Testis (tissue), 3 donors: ENCODE measurements around the gene HUS1B. TPM values are rescaled to one million over a fixed set of nuclear protein-coding genes. Genes with fewer than 3 reads are reported as not detected.

Experiments used
- DNase-seq: peaks from one replicate; pipeline ENCODE4 v3.0.0-alpha.2; 2019
- H3K27ac ChIP-seq, 2 donors: fragments of 200-600 bp; sonication (generic); one replicate each; pipeline ENCODE4 v1.5.1; 2019
- H3K27me3 ChIP-seq: fragments of 200-600 bp; sonication (generic); one replicate; pipeline ENCODE4 v1.5.1; 2019
- H3K36me3 ChIP-seq: fragments of 200-600 bp; sonication (generic); one replicate; pipeline ENCODE4 v1.5.1; 2017; ENCODE audit warnings: low read depth; ENCODE audit errors: missing control alignments
- H3K4me1 ChIP-seq: fragments of 200-600 bp; sonication (generic); one replicate; pipeline ENCODE4 v1.5.1; 2019
- H3K4me3 ChIP-seq, 2 donors: fragments of 200-600 bp; sonication (generic); one replicate each; pipeline ENCODE4 v1.5.1; 2017 to 2019
- H3K9me3 ChIP-seq: fragments of 200-600 bp; sonication (generic); one replicate; pipeline ENCODE4 v1.5.1; 2017
- POLR2A ChIP-seq: fragments of 450-650 bp; IDR thresholded peaks from one replicate; pipeline ENCODE4 v1.6.1; 2017; ENCODE audit warnings: antibody characterized with exemption, mild to moderate bottlenecking, moderate library complexity
- WGBS, 2 donors: methylation state at CpG; one replicate each; pipeline ENCODE4 v1.1.5; 2018; 5-methylcytosine and 5-hydroxymethylcytosine counted together
- intact Hi-C: fragments of 100-400 bp; cut with DNase I; formaldehyde crosslinking; loops from one replicate; pipeline ENCODE4 v1.15.1; 2023; ENCODE audit warnings: low total_unique reads
- polyA plus RNA-seq: library from polyadenylated mRNA; stranded (reverse); fragments of 350-450 nt; fragmentation: Illumina TruSeq; extraction: RNeasy Lipid Tissue Mini Kit (QIAGEN cat#74804); gene quantifications from one replicate; pipeline ENCODE4 v1.2.3, GENCODE V29; 2014; ENCODE audit warnings: low read depth, low replicate concordance; ENCODE audit not compliant: insufficient read depth
- total RNA-seq, 2 donors: library from RNA; depleted of rRNA; stranded (reverse); fragments of >200 nt; gene quantifications; one replicate each; pipeline ENCODE4 v1.2.3, GENCODE V29; 2016
- TF ChIP-seq, protein P1 (sequence below), 3 experiments: fragments of 450-650 bp in 2 of 3; fragments of 200-600 bp in 1 of 3; sonication (generic) in 1 of 3; IDR thresholded peaks; one replicate each; pipeline ENCODE4 v1.5.1; 2016 to 2019; ENCODE audit warnings: antibody characterized with exemption in 3 of 3, mild to moderate bottlenecking in 2 of 3, moderate library complexity in 1 of 3

Gene HUS1B
- total and polyA plus RNA-seq, 3 donors from 2014 or later = 1.3 to 13.5 (median 8.9) TPM

DNA sequence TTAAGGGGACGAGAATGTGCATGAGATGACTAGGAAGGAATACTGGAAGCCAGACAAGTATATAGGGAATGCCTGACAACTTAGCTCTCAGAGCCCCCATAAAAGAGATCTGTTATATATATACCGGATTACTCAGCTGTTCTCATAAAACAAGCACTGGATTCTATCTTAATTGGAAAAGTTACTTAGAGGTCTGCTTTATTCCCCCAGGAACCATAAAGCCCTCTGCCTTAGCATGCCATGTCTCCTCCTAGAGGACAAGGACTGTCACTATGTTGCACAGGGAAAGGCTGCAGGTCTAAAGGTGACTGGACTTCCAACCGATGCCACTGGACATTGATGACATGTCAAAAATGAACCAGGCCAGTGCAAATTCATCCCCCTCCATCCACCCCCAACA, 29.6 kb upstream of the HUS1B start:
- H3K36me3 ChIP-seq = no peaks in the 10 kb centered on the region
- H3K9me3 ChIP-seq = no peaks in the 10 kb centered on the region
- DNase-seq = no peak
- no peak overlapping the region for H3K27ac ChIP-seq
- WGBS, 2 donors = 61 to 76% methylated on average over 3 of the region's 3 CpGs
- H3K4me3 ChIP-seq = no peak overlapping the region
- TF ChIP-seq, protein P1, sequence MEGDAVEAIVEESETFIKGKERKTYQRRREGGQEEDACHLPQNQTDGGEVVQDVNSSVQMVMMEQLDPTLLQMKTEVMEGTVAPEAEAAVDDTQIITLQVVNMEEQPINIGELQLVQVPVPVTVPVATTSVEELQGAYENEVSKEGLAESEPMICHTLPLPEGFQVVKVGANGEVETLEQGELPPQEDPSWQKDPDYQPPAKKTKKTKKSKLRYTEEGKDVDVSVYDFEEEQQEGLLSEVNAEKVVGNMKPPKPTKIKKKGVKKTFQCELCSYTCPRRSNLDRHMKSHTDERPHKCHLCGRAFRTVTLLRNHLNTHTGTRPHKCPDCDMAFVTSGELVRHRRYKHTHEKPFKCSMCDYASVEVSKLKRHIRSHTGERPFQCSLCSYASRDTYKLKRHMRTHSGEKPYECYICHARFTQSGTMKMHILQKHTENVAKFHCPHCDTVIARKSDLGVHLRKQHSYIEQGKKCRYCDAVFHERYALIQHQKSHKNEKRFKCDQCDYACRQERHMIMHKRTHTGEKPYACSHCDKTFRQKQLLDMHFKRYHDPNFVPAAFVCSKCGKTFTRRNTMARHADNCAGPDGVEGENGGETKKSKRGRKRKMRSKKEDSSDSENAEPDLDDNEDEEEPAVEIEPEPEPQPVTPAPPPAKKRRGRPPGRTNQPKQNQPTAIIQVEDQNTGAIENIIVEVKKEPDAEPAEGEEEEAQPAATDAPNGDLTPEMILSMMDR (IDR thresholded peaks at IDR 0.05) = no peak
- no peak for TF ChIP-seq POLR2A
- no peaks in the 10 kb centered on the region for H3K27me3 ChIP-seq
- H3K4me1 ChIP-seq = peaks cover 10% of the 10 kb centered on the region
- intact Hi-C loops = no loop called here

DNA sequence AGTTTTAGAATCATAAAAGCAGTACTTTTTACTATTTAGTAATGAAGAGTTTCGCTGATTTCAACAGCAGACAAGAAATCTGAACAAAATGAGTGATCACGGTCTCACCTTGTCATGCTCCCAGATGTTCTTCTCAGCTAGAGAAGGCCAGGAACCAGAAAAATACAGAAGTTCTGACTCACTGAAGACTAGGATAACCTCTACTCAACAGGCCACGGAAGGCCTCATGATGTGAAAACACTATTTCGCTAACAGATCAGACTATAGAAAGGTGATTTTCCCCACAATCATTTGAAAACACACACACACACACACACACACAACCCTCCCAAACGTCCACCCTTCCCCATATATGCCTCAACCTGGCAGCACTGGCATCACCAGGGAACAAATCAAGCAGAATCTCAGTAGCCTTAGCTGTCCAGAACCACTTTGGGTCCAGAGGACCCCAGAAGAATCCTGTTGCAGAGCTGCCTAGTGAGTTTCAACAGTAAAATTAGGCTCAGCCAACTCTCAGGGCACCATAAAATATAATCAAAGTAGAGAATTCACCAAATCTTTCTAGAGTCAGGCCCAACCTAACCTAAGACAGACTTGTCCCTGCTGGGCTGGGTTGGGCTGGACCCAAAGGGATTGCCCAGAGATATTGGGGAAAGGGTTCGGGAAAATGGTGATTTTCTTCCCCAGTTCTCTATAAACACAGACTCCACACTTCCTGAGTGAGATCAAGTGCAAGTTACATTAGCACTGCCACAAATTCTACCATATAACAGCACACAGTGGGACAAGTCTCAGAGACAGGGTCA, 28.1 kb upstream of the HUS1B start:
- intact Hi-C loops = no loop called here
- H3K27me3 ChIP-seq = no peaks in the 10 kb centered on the region
- 85% methylated on average over 6 of the region's 6 CpGs for WGBS, 2 donors
- no peak for DNase-seq
- no peaks in the 10 kb centered on the region for H3K36me3 ChIP-seq
- no peaks in the 10 kb centered on the region for H3K9me3 ChIP-seq
- no peak overlapping the region for H3K4me3 ChIP-seq
- peaks cover 10% of the 10 kb centered on the region for H3K4me1 ChIP-seq
- no peak overlapping the region for H3K27ac ChIP-seq
- no peak for TF ChIP-seq POLR2A
- TF ChIP-seq, protein P1 (IDR thresholded peaks at IDR 0.05) = no peak

DNA sequence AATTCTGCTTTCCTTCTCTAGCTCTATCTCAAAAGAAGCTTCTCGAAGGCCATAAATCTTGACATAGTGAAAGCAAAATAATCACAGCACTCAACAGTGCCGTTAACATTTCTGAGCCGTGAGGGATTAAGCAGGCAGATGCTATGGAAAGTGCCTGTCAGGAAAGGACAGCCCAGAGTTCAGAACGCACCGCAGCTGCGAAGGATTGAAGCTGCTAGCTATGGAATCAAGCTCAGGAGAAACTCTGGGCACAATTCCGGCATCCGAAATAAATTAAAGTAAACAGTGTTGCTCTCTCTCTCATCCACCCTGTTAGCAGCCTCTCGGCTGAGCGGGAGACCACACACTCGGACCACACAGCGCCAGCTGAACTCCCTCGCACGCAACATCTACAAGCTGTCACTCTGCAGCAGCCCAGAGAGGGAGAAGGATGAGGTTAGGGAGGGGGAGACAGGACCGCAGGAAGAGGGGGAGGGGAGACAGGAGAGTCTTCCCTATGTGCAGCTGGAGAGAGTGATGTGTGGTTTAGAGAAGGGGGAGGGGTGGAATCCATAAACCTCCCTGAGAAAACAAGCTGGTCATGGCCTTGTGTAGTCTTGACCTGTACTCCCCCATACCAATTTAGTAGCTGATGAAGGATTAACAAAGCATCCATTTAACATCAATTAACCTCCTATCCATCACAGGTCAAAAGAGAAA, 27.0 kb upstream of the HUS1B start:
- no peaks in the 10 kb centered on the region for H3K27me3 ChIP-seq
- intact Hi-C loops = no loop called here
- TF ChIP-seq POLR2A = no peak
- TF ChIP-seq, protein P1 (IDR thresholded peaks at IDR 0.05) = no peak
- whole genome bisulfite sequencing, 2 donors = 26 to 38% methylated on average over 15 of the region's 15 CpGs
- peaks cover 10% of the 10 kb centered on the region for H3K4me1 ChIP-seq
- no peak overlapping the region for H3K4me3 ChIP-seq
- H3K27ac ChIP-seq = peak overlapping the region in 1 of 2 donors; percentile 6
- peak; percentile 46 for DNase-seq
- H3K36me3 ChIP-seq = no peaks in the 10 kb centered on the region
- no peaks in the 10 kb centered on the region for H3K9me3 ChIP-seq

DNA sequence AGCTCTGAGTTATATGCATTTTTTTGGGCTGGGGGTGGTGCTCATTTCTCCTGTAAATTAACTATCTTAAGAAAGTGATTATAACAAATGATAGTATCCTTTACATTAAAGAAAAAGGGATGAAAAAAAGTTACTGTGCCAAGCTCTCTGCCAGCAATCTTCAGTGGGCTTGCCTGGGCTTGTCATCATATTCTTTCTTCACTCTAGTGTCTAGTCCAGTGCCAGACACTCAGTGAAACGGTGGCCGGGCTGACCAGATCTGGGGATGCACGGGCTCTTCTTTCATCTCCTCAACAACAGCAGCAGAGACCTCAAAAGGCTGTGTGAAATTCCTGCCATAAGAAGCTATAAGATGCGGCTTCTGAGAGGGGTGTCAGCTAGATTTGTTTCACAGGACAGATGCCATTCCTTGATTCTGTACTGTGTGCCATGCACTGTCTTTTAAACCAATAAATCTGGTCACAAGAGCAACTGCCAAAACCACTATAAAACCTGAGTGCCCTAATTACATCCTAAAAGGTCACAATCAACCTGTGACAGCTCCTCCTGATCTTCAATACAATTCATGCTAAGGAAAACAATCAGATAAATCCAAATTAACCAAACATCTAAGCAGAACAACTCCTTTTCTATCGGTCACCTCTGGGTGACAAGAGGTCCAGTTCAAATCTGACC, 23.9 kb upstream of the HUS1B start:
- Histone ChIP-seq H3K27me3 (no peaks in the 10 kb centered on the region), H3K4me1 (peaks cover 10% of the 10 kb centered on the region), H3K36me3 (no peaks in the 10 kb centered on the region), H3K27ac (no peak overlapping the region), H3K9me3 (no peaks in the 10 kb centered on the region), H3K4me3 (no peak overlapping the region)
- DNase-seq = no peak
- TF ChIP-seq, protein P1 (IDR thresholded peaks at IDR 0.05) = no peak
- TF ChIP-seq POLR2A = no peak
- intact Hi-C loops = no loop called here
- 94 to 98% methylated on average over 5 of the region's 5 CpGs for WGBS, 2 donors
